ENCODE data around the gene SPATA19.

DNA sequence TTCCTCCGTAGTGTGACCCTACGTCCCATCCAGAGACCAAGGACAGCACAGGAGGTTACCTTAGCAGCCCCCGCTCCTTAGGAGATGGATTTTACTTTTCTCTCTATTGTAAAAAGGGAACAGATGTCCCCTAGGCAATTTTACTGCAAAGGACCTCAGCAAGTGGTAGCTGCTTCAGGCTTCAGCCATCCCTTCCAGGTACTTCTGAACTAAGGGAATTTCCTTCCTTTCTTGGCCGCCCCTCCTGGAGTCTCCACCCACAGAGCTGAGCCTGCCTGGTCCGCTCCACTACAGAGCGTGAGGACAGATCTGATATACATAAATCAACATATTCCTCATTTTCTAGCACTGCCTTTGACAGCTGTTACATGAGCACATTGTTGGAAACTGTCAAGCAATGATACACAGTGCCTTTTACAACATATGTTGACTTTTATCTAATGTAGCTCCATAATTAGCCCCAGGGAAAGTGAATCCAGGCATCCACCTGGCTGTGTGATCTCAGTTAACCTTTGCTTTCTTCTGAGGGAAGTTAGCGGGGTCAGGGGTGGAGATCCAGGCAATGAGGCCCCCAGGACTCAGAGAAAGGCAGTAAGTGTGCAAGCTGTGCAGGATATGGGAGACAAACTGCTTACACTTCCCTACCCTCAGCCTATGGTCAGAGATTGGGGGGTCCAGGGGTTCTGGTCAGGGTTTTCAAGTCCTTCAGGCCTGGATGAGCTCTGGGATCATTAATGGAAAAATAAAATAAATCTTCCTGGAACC is 51.9 kb downstream of the SPATA19 start:
- TF ChIP-seq, protein P1, sequence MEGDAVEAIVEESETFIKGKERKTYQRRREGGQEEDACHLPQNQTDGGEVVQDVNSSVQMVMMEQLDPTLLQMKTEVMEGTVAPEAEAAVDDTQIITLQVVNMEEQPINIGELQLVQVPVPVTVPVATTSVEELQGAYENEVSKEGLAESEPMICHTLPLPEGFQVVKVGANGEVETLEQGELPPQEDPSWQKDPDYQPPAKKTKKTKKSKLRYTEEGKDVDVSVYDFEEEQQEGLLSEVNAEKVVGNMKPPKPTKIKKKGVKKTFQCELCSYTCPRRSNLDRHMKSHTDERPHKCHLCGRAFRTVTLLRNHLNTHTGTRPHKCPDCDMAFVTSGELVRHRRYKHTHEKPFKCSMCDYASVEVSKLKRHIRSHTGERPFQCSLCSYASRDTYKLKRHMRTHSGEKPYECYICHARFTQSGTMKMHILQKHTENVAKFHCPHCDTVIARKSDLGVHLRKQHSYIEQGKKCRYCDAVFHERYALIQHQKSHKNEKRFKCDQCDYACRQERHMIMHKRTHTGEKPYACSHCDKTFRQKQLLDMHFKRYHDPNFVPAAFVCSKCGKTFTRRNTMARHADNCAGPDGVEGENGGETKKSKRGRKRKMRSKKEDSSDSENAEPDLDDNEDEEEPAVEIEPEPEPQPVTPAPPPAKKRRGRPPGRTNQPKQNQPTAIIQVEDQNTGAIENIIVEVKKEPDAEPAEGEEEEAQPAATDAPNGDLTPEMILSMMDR (IDR thresholded peaks at IDR 0.05; ENCODE audit: low read depth, low read length, missing input control), result no peak
- no peak for TF ChIP-seq SP1 (IDR thresholded peaks at IDR 0.05)

All from liver (tissue), 3 donors.